ENCODE results near the gene LSS.

DNA sequence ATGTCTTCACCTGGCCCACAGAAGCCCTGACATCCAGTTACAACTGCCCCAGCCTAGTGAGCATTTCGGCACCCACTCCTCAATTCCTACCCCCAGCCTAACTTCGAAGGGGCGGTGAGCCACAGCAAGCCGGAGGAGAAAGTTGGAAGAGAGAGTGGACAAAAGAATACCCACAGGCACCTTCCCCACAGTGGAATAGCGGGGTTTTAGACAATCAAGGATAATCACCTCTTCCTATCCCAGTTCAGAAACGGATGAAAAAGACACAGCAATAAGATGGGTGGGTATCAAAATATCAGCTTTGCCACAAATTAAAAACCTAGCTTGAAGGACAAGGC is 1.3 kb upstream of the LSS start:
- TF ChIP-seq CTCF (IDR thresholded peaks at IDR 0.05) (no peak), POLR2A (IDR thresholded peaks at IDR 0.05) (no peak), POLR2AphosphoS5 (IDR thresholded peaks at IDR 0.05) (no peak)

Data from transverse colon (tissue), 4 donors.